Activated CD4-positive, alpha-beta T cell treated with anti-CD3 and anti-CD28 coated beads for 36 hours (primary cell): ENCODE data around the gene HECTD3. TPM values are rescaled to one million over a fixed set of nuclear protein-coding genes. Genes with fewer than 3 reads are reported as not detected.

Experiments used
- ATAC-seq: fragments of 200-7000 bp; cut with Tn5 transposase; one replicate; pipeline ENCODE4 v1.10.0; 2021; ENCODE audit warnings: mild to moderate bottlenecking, moderate library complexity
- CTCF ChIA-PET: fragments of 350-600 bp; sonication (Branson Sonifier 250); formaldehyde crosslinking; loops from one replicate; lab custom pipeline; 2021; ENCODE audit warnings: antibody characterized with exemption; lab: Charles Lee
- POLR2A ChIA-PET: fragments of 350-600 bp; sonication (Branson Sonifier 250); formaldehyde crosslinking; loops from one replicate; lab custom pipeline; 2021; ENCODE audit warnings: antibody characterized with exemption, inconsistent platforms; lab: Charles Lee
- DNase-seq: peaks from one replicate; pipeline ENCODE4 v3.0.0-alpha.2; 2020
- H3K27ac Mint-ChIP-seq: one replicate; pipeline ENCODE4 v1.8.0; 2021; ENCODE audit warnings: mixed read lengths
- H3K27me3 Mint-ChIP-seq: one replicate; pipeline ENCODE4 v1.8.0; 2021; ENCODE audit warnings: mixed read lengths
- H3K36me3 Mint-ChIP-seq: one replicate; pipeline ENCODE4 v1.8.0; 2021; ENCODE audit warnings: low read depth, mixed read lengths
- H3K4me1 Mint-ChIP-seq: one replicate; pipeline ENCODE4 v1.8.0; 2021; ENCODE audit warnings: mixed read lengths
- H3K4me3 Mint-ChIP-seq: one replicate; pipeline ENCODE4 v1.8.0; 2021; ENCODE audit warnings: mild to moderate bottlenecking, moderate library complexity, mixed read lengths
- H3K9me3 Mint-ChIP-seq: one replicate; pipeline ENCODE4 v1.8.0; 2021; ENCODE audit warnings: low read depth, mixed read lengths
- intact Hi-C, 2 experiments: fragments of 100-400 bp; cut with DNase I in 1 of 2; cut with micrococcal nuclease in 1 of 2; formaldehyde crosslinking; loops; one replicate each; pipeline versions ENCODE4 v1.14.2 to v1.15.1; 2022 to 2024; cut with DNase I, micrococcal nuclease
- total RNA-seq, 2 experiments: library from RNA; stranded (reverse); gene quantifications; one replicate each; pipeline ENCODE4 v1.2.3, GENCODE V29; 2021

The HECTD3 gene
- total RNA-seq, result 10 to 100 TPM; 18.9 to 22.3 TPM

DNA sequence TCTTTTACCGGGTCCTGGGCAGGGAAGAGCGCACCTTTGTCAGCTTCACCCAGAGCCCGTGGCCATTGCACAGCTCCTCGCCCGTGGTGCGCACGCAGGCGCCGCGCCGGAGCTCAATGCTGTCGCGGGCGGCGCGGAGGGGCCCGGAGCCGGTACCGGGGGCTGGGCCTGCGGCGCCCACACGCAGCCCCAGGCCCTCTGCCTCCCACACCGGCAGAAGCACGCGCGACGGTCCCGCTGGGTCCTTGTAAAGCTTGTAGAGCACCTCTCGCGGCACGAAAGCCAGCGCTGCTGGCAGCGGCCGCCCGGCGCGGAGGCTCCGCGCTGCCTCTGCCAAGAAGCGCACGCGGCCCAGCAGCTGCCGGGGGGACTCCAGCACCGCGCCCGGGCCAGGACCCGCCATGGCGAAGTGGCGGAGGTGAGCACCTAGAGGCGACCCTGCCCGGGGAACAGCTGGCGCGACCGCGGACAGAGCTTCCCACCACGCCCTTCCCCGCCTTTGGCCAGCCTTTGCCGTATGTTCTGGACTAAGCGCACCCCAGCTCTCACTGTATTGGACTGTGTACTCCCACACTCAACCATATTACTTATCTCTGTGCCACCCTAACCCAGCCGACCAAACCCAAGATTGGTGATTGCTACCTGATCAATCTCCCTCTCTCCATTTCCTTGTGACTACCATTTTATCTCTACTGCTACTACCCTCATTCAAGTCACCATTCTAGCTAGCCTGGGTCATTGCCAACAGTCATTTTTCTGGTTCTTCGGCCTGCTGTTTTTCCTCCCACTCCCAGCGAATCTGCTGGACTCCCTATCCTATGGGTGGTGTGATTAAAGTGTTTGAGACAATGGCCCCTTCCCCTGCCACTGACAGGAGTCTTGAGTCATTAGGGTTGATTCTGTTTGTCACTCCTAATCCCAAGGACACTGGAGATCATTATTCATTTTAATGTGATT, at the start of gene HECTD3:
Gene HECTD3 (minus strand): TSS at position 470 of the 957 bp plus-strand sequence. CDS start 67 bp downstream, at position 403.
- ATAC-seq (peak; percentile 62), DNase-seq (peak; percentile 76)
- CTCF ChIA-PET, result interaction anchor here (0.7 to 12.6 kb wide), 20 partner anchors 9 to 482 kb away, joined by 3 to 255 read pairs (median 3); partner anchors contain the start of genes BTBD19, MUTYH, PLK3 and TESK2
- POLR2A ChIA-PET, result interaction anchor here (0.6 to 4.7 kb wide), 22 partner anchors 8 to 573 kb away, joined by 3 to 40 read pairs (median 4); partner anchors contain the start of genes CCDC163, EIF2B3, HPDL and MMACHC
- Mint-ChIP-seq H3K27me3 (no peaks in the 10 kb centered on the region), H3K4me3 (peak within 1 kb of the TSS; percentile 74), H3K27ac (peak within 1 kb of the TSS; percentile 97), H3K4me1 (peaks cover 36% of the 10 kb centered on the region), H3K9me3 (no peaks in the 10 kb centered on the region), H3K36me3 (peaks cover 9% of the 10 kb centered on the region)
- intact Hi-C loops, result loop anchor here (1.0 to 5.0 kb wide), 9 partner anchors 24 to 1236 kb away; partner anchors contain the start of genes BEST4 (in 1 of the 2), EIF2B3 (in 1 of the 2), NASP (in 1 of the 2) and RAD54L (in 1 of the 2)

DNA sequence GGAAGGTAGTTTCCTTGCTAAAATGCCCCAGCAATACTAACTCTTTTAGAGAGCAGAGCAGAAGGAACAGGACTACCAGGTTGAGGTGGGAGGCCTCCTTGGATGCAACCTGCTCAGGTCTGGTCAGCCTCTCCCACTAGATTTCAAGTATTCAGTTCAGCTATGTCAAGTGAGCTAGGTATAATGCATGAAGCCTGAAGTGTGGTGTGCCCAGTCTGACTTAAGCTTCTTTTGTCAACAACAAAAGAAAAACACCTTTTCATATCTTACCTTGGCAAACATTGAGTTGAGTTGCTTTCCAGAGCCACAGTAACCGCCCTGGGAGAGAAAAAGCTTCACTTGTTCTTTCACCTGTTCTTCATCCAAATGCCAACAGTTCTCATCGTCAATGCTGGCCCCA, 48.7 kb upstream of the HECTD3 start:
- intact Hi-C loops, result no loop called here
- H3K4me1 Mint-ChIP-seq, result no peaks in the 10 kb centered on the region
- ChIA-PET CTCF (interaction anchor here (0.6 kb wide), 1 partner anchor 241 kb away, joined by 4 read pairs; no protein-coding TSS in a partner anchor), POLR2A (no interaction called here)
- H3K36me3 Mint-ChIP-seq, result no peaks in the 10 kb centered on the region
- no peaks in the 10 kb centered on the region for H3K9me3 Mint-ChIP-seq
- no peak overlapping the region for H3K4me3 Mint-ChIP-seq
- ATAC-seq (no peak), DNase-seq (no peak)
- no peak overlapping the region for H3K27ac Mint-ChIP-seq
- no peaks in the 10 kb centered on the region for H3K27me3 Mint-ChIP-seq

DNA sequence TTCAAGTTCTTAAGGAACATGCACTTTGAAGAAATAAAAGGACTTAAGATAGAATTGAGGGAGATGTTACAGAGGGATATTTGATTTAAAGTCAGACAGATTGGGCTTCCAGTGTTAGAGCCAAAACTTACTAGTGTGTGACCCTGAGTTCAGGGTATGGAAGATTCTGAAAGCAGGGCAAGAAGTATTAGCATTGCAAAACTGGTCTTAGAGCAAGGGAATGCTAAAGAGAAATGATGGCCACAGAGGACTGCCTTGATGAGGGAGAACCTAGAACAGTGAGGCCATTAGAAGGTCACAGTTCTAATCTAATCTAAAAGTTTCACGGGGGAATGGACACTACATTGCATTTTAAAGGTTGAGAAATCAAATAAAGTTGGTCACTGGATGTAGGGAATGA, 46.4 kb upstream of the HECTD3 start:
- ChIA-PET POLR2A (no interaction called here), CTCF (no interaction called here)
- intact Hi-C loops, result no loop called here
- DNase-seq (no peak), ATAC-seq (no peak)
- no peak overlapping the region for H3K27ac Mint-ChIP-seq
- no peaks in the 10 kb centered on the region for H3K27me3 Mint-ChIP-seq
- H3K36me3 Mint-ChIP-seq, result no peaks in the 10 kb centered on the region
- no peaks in the 10 kb centered on the region for H3K9me3 Mint-ChIP-seq
- no peaks in the 10 kb centered on the region for H3K4me1 Mint-ChIP-seq
- no peak overlapping the region for H3K4me3 Mint-ChIP-seq

DNA sequence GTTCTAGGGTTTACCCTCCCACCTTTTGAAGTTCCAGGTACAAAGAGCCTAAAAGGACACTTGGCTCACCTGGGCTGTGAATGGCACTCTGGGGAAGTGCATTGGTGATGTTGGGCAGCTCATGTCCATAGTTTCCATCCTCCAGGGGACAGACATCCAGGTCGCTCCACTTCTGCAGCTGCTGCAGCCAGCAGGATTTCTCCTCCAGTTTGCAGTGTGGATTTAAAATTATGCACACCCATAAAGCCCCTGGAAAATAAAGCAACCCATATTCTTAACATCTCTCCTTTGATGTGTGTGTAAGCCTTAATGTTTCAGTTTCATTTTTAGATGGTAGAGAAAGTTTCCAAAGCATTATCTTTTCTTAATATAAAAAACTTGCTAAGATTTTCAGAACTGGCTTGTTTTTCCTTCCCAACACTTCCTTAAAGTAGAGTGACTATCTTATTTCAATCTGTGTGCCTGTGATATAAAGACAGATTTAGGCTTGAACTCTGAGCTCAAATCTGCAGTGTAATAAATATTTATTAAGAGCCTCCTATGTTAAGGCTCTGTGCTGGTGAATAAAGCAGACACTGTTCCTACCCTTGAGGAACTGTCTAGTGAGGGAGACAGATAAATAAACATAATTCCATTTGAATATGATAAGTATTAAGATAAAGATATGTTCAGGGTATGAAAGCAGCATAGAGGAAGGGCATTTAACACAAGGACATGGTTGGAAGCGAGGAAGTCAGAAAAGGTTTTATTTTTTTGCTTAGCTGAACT, 40.1 kb upstream of the HECTD3 start:
- ATAC-seq (peak; percentile 85), DNase-seq (no peak)
- CTCF ChIA-PET, result interaction anchor here (0.7 to 1.3 kb wide), 5 partner anchors 33 to 1756 kb away, joined by 3 to 8 read pairs (median 5); partner anchors contain the start of gene EIF2B3
- Mint-ChIP-seq H3K36me3 (no peaks in the 10 kb centered on the region), H3K27me3 (no peaks in the 10 kb centered on the region), H3K4me3 (no peak overlapping the region), H3K9me3 (no peaks in the 10 kb centered on the region), H3K4me1 (peaks cover 14% of the 10 kb centered on the region), H3K27ac (no peak overlapping the region)
- intact Hi-C loops, result no loop called here
- POLR2A ChIA-PET, result no interaction called here

DNA sequence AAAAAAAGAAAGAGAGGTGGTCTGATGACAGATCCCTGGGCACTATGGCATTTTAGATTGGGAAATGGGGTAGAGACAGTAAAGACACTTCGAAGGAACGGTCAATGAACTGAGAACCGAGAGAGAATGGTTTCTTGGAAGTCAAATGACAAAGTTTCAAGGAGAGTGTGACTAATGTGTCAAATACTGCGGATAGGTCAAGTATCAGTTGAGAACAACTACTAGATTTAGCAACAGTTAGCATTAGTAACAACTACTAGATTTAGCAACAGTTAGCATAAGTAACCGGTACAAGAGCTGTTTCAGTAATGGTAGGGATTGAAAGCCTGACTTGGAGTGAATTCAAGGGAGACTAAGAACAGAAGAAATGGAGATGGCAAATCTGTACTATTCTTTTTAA, 35.9 kb upstream of the HECTD3 start:
- H3K4me1 Mint-ChIP-seq, result peaks cover 14% of the 10 kb centered on the region
- POLR2A ChIA-PET, result no interaction called here

DNA sequence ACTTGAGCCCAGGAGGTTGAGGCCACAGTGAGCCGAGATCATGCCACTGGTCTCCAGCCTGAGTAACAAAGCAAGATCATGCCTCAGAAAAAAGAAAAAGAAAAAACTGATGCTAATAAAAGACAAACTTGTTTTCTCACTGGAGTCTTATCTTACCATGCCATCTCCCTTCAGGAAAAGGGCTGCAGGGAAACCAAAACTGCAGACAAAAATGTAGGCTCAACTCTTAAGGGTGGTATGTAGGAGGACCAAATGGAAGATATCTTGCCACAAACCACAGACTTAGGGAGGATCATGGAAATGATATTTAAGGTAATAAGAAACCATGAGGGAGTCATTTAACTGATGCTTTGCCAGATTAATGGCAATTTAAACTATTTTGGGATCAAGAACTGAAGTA, 33.8 kb upstream of the HECTD3 start:
- POLR2A ChIA-PET, result no interaction called here
- H3K4me3 Mint-ChIP-seq, result no peak overlapping the region
- CTCF ChIA-PET, result interaction anchor here (2.0 kb wide), 1 partner anchor 255 kb away, joined by 5 read pairs; no protein-coding TSS in a partner anchor
- intact Hi-C loops, result loop anchor here in 1 of 2 experiments (5.0 kb wide), 1 partner anchor 882 kb away; no protein-coding TSS in a partner anchor
- no peaks in the 10 kb centered on the region for H3K27me3 Mint-ChIP-seq
- no peaks in the 10 kb centered on the region for H3K36me3 Mint-ChIP-seq
- no peak for ATAC-seq
- DNase-seq, result no peak
- H3K9me3 Mint-ChIP-seq, result no peaks in the 10 kb centered on the region
- no peak overlapping the region for H3K27ac Mint-ChIP-seq
- no peaks in the 10 kb centered on the region for H3K4me1 Mint-ChIP-seq

More for the DNA sequence above, 35.9 kb upstream of the HECTD3 start:
- Mint-ChIP-seq H3K27ac (no peak overlapping the region), H3K27me3 (no peaks in the 10 kb centered on the region), H3K4me3 (no peak overlapping the region), H3K9me3 (no peaks in the 10 kb centered on the region), H3K36me3 (no peaks in the 10 kb centered on the region)
- peak; percentile 57 for ATAC-seq
- CTCF ChIA-PET, result no interaction called here
- intact Hi-C loops, result loop anchor here in 1 of 2 experiments (5.0 kb wide), 1 partner anchor 880 kb away; no protein-coding TSS in a partner anchor
- no peak for DNase-seq

DNA sequence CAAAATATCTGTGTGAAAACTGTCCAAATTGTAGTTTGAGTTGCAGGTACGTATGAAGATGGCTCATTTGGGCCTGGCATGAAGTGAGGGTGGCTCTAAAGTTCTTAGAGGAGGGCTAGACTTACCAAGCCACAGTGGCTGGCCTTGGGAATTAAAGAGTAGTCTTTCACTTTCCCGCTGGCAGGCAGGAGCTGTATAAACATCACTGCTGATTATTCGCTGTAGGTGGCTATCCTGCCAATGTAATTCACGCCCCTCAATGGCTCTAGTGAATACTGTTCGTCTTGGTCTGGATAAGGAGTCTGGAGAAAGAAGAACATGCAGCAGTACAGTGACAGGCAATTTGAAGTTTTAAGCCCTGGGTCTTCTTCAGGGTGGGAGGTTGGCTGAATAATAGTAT, 32.0 kb upstream of the HECTD3 start:
- Mint-ChIP-seq H3K4me3 (no peak overlapping the region), H3K27ac (no peak overlapping the region), H3K4me1 (no peaks in the 10 kb centered on the region), H3K27me3 (no peaks in the 10 kb centered on the region), H3K9me3 (no peaks in the 10 kb centered on the region), H3K36me3 (no peaks in the 10 kb centered on the region)
- ChIA-PET POLR2A (interaction anchor here (1.1 kb wide), 1 partner anchor 32 kb away, joined by 3 read pairs; the partner anchor contains the start of gene HECTD3), CTCF (interaction anchor here (1.7 to 2.0 kb wide), 2 partner anchors 24 to 257 kb away, joined by 4 to 5 read pairs; no protein-coding TSS in a partner anchor)
- intact Hi-C loops, result no loop called here
- ATAC-seq, result no peak
- no peak for DNase-seq

DNA sequence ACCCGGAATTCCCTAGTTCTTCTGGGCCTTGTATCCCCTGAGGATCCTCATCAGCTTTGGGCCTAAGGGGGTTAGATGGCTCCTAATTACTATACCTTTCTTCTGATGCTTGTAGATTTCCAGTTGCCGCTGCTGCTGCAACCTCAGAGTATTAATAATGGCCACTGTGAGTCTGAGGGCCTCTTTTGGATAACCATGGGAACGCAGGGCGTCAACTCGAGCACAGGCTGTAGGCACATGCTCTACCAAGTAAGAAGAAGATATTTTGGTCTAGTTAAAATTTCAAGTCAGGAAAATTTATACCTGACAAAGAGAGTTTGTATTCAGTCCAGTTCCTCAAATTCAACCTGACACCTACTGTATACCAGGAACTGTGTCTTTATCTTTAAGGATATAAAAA, 29.2 kb upstream of the HECTD3 start:
- no peaks in the 10 kb centered on the region for H3K36me3 Mint-ChIP-seq
- intact Hi-C loops, result no loop called here
- peaks cover 7% of the 10 kb centered on the region for H3K4me1 Mint-ChIP-seq
- DNase-seq, result no peak
- H3K27me3 Mint-ChIP-seq, result no peaks in the 10 kb centered on the region
- H3K4me3 Mint-ChIP-seq, result no peak overlapping the region
- no peaks in the 10 kb centered on the region for H3K9me3 Mint-ChIP-seq
- ChIA-PET POLR2A (no interaction called here), CTCF (no interaction called here)
- no peak overlapping the region for H3K27ac Mint-ChIP-seq
- ATAC-seq, result no peak

DNA sequence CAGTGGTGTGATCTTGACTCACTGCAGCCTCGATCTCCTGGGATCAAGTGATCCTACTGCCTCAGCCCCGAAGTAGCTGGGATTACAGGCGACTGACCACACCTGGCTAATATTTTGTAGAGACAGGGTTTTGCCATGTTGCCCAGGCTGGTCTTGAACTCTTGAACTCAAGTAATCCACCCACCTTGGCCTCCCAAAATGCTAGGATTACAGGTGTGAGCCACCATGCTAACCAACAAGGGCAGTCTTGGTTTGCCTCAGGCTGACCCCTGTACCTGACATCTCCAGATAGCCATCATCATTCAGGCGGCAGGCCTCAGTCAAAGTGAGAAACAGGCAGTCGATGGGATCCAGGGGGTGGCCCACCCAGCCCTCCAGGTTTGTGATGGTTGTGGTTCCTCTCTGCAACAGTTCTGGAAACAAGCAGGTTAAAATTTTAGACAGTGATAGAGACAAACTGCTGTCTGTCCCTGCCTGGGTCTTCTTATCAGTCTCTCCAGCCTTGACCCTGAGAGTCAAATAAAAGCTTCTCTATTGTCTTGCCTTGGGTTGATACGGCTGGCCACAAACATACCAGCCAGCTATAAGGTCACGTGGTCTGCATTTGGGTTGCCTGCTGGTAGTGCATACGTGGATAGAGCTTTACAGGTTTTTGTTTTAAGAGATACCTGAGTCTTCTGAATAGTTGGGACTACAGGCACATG, 27.7 kb upstream of the HECTD3 start:
- Mint-ChIP-seq H3K36me3 (no peaks in the 10 kb centered on the region), H3K27me3 (no peaks in the 10 kb centered on the region), H3K4me1 (peaks cover 7% of the 10 kb centered on the region), H3K27ac (no peak overlapping the region), H3K4me3 (no peak overlapping the region), H3K9me3 (no peaks in the 10 kb centered on the region)
- CTCF ChIA-PET, result no interaction called here
- no peak for ATAC-seq
- POLR2A ChIA-PET, result no interaction called here
- DNase-seq, result no peak
- intact Hi-C loops, result no loop called here

DNA sequence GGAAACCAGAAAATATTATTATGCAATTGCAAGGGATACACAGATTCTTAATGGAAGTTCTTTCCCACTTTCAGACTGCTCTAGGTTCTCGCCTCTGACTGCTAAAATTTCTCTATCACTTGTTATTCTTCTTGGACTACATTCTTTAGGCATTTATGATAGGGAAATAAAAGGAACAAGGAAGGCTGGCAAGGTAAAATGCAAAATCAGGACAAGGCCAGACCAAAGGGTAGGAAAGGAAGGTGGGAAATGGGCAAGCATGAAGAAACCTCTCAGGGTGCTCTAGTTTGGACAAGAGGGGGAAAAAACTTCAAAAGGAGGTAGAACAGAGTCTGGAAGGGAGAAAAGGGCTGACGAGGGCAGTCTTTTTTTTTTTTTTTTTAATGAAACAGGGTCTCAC, 27.1 kb upstream of the HECTD3 start:
- Mint-ChIP-seq H3K27ac (no peak overlapping the region), H3K9me3 (no peaks in the 10 kb centered on the region)
- CTCF ChIA-PET, result no interaction called here

More for the DNA sequence above, 27.1 kb upstream of the HECTD3 start:
- Mint-ChIP-seq H3K4me3 (no peak overlapping the region), H3K27me3 (no peaks in the 10 kb centered on the region), H3K36me3 (no peaks in the 10 kb centered on the region), H3K4me1 (peaks cover 7% of the 10 kb centered on the region)
- ATAC-seq (no peak), DNase-seq (no peak)
- POLR2A ChIA-PET, result no interaction called here
- intact Hi-C loops, result no loop called here
